GM12878 (cell line): Measurements from ENCODE around the gene VSTM4. TPM values are rescaled to one million over a fixed set of nuclear protein-coding genes. Genes with fewer than 3 reads are reported as not detected.

Experiments
- ATAC-seq: fragments of 200-7000 bp; cut with Tn5 transposase; 3 replicates; pipeline ENCODE4 v1.9.1; 2020; ENCODE audit warnings: mild to moderate bottlenecking, moderate library complexity
- BruUV-seq: library from RNA; stranded (reverse); fragments of 400-500 nt; replicated peaks from 2 replicates; lab custom pipeline; 2021; lab: Mats Ljungman, UMichigan
- CTCF ChIA-PET: fragments of 300-600 bp; sonication (Branson Sonifier 250); formaldehyde crosslinking; extraction: SDS; loops from one replicate; lab custom pipeline; 2021; ENCODE audit warnings: inconsistent platforms; lab: Yijun Ruan, JAX
- POLR2A ChIA-PET: fragments of 350-600 bp; formaldehyde crosslinking; extraction: SDS; loops from one replicate; lab custom pipeline; 2021; ENCODE audit warnings: inconsistent platforms; lab: Charles Lee
- RAD21 ChIA-PET: fragments of 300-600 bp; sonication (Branson Sonifier 250); formaldehyde crosslinking; loops from one replicate; lab custom pipeline; 2023; ENCODE audit warnings: antibody characterized with exemption; ENCODE audit not compliant: unreplicated experiment; lab: Charles Lee
- SMC1A ChIA-PET: fragments of 300-600 bp; sonication (Branson Sonifier 250); formaldehyde crosslinking; loops from one replicate; lab custom pipeline; 2023; ENCODE audit not compliant: unreplicated experiment, uncharacterized antibody; lab: Charles Lee
- DNase-seq: peaks from one replicate; pipeline ENCODE4 v3.0.0-alpha.2; 2011; ENCODE audit warnings: low read depth, low spot score
- FAIRE-seq: peaks from 3 replicates; lab custom pipeline; 2011; peaks lifted over from hg19 to GRCh38; lab: Jason Lieb, UNC
- H2AFZ ChIP-seq: 2 replicates; pipeline ENCODE4 v1.6.0; 2011; ENCODE audit warnings: low read depth, low read length, control low read depth; ENCODE audit not compliant: control insufficient read depth
- H3K27ac ChIP-seq: 2 replicates; pipeline ENCODE4 v1.5.1; 2011; ENCODE audit warnings: control low read depth; ENCODE audit not compliant: control insufficient read depth, insufficient read depth
- H3K27me3 ChIP-seq, 2 experiments: replicated peaks in 1 of 2; 2 replicates each; pipeline versions ENCODE4 v1.6.0 to v1.6.1; 2011; ENCODE audit warnings: low read length in 1 of 2; ENCODE audit not compliant: control insufficient read depth in 2 of 2, insufficient read depth in 2 of 2
- H3K36me3 ChIP-seq, 2 experiments: 2 replicates each; pipeline ENCODE4 v1.5.1; 2011; ENCODE audit warnings: low read length in 1 of 2; ENCODE audit not compliant: control insufficient read depth in 2 of 2, insufficient read depth in 2 of 2
- H3K4me1 ChIP-seq: 2 replicates; pipeline ENCODE4 v1.6.1; 2011; ENCODE audit warnings: mild to moderate bottlenecking, low read length, moderate library complexity, mixed read lengths; ENCODE audit not compliant: control insufficient read depth, insufficient read depth
- H3K4me2 ChIP-seq: 2 replicates; pipeline ENCODE4 v1.6.0; 2011; ENCODE audit warnings: control low read depth; ENCODE audit not compliant: control insufficient read depth, insufficient read depth
- H3K4me3 ChIP-seq: fragments of 200-600 bp; sonication (generic); 2 replicates; pipeline ENCODE4 v1.5.1; 2016
- H3K79me2 ChIP-seq: 2 replicates; pipeline ENCODE4 v1.6.0; 2011; ENCODE audit warnings: low read length; ENCODE audit not compliant: control insufficient read depth, insufficient read depth
- H3K9ac ChIP-seq: 2 replicates; pipeline ENCODE4 v1.8.0; 2011; ENCODE audit warnings: low read length, control low read depth, mixed read lengths; ENCODE audit not compliant: control insufficient read depth, insufficient read depth
- H3K9me3 ChIP-seq: replicated peaks from 3 replicates; pipeline ENCODE4 v1.5.1; 2011; ENCODE audit warnings: mild to moderate bottlenecking, low read length; ENCODE audit not compliant: control insufficient read depth, insufficient read depth
- H4K20me1 ChIP-seq: 2 replicates; pipeline ENCODE4 v1.6.0; 2011; ENCODE audit not compliant: control insufficient read depth, insufficient read depth
- BACH1 ChIP-seq: fragments of 450-650 bp; IDR thresholded peaks from 2 replicates; pipeline ENCODE4 v1.6.1; 2017; ENCODE audit warnings: mild to moderate bottlenecking, borderline replicate concordance
- CBX3 ChIP-seq: fragments of 200-600 bp; sonication (generic); IDR thresholded peaks from 2 replicates; pipeline ENCODE4 v1.6.1; 2016; ENCODE audit warnings: low read depth, borderline replicate concordance
- CBX5 ChIP-seq: sonication (generic); IDR thresholded peaks from 2 replicates; pipeline ENCODE4 v1.6.1; 2016; ENCODE audit warnings: low read depth, moderate library complexity, mild to moderate bottlenecking, inconsistent platforms
- EZH2 ChIP-seq: IDR thresholded peaks from 2 replicates; pipeline ENCODE4 v1.6.1; 2012; ENCODE audit warnings: low read depth, mild to moderate bottlenecking, control low read depth, inconsistent platforms, low read length, borderline replicate concordance; ENCODE audit not compliant: control insufficient read depth
- HDGF ChIP-seq: fragments of 450-650 bp; IDR thresholded peaks from 2 replicates; pipeline ENCODE4 v1.6.1; 2016; ENCODE audit warnings: antibody characterized with exemption
- JUNB ChIP-seq: IDR thresholded peaks from 2 replicates; pipeline ENCODE4 v1.6.1; 2016; ENCODE audit warnings: antibody characterized with exemption, mild to moderate bottlenecking
- POLR2AphosphoS5 ChIP-seq: IDR thresholded peaks from 2 replicates; pipeline ENCODE4 v1.6.1; 2011; ENCODE audit warnings: mild to moderate bottlenecking, low read length, inconsistent platforms
- SREBF1 ChIP-seq: IDR thresholded peaks from 2 replicates; pipeline ENCODE4 v1.6.1; 2012; ENCODE audit warnings: mild to moderate bottlenecking, low read length
- ZNF274 ChIP-seq: IDR thresholded peaks from one replicate; pipeline ENCODE4 v1.8.0; 2011; ENCODE audit not compliant: insufficient read length, insufficient read depth
- WGBS: methylation state at CpG from one replicate; pipeline ENCODE4 v1.1.6; 2016; ENCODE audit warnings: low lambda C conversion rate; ENCODE audit not compliant: insufficient replicate concordance, insufficient coverage; ENCODE audit errors: missing lambda C conversion rate; 5-methylcytosine and 5-hydroxymethylcytosine counted together
- in situ Hi-C: fragments of 300-500 bp; cut with MboI; formaldehyde crosslinking; loops from 9 replicates; pipeline ENCODE4 v1.14.3; 2018; ENCODE audit warnings: mixed read lengths
- intact Hi-C: fragments of 100-400 bp; cut with micrococcal nuclease; formaldehyde crosslinking; loops from one replicate; pipeline ENCODE4 v1.14.2; 2022; ENCODE audit not compliant: unreplicated experiment
- polyA plus RNA-seq, 11 experiments: library from polyadenylated mRNA; depleted of rRNA in 4 of 11; unstranded in 6 of 11; stranded (reverse) in 5 of 11; fragments of >200 nt; fragmentation: Nextera tagmentation in 4 of 11; fragmentation: Illumina TruSeq in 1 of 11; extraction: Ambion mirVana in 4 of 11; extraction: Trizol in 1 of 11; gene quantifications; 1 replicate in 1 of 11; 2 replicates in 10 of 11; pipeline versions ENCODE4 v1.2.1 to v1.2.3, GENCODE V29; 2011 to 2016; ENCODE audit warnings: inconsistent platforms in 2 of 11, missing spikeins in 2 of 11, low read depth in 1 of 11
- total RNA-seq, 4 experiments: library from RNA; depleted of rRNA in 3 of 4; stranded (reverse); fragments of >200 nt in 3 of 4; fragmentation: Illumina TruSeq in 1 of 4; extraction: Trizol in 1 of 4; gene quantifications; 2 replicates each; pipeline versions ENCODE4 v1.2.1 to v1.2.3, GENCODE V29; 2013 to 2021
- TF ChIP-seq, protein P1 (sequence below): fragments of 450-650 bp; IDR thresholded peaks from 2 replicates; pipeline ENCODE4 v1.6.1; 2018; ENCODE audit warnings: borderline replicate concordance, mild to moderate bottlenecking; ENCODE audit not compliant: partially characterized antibody
- TF ChIP-seq, protein P2 (sequence below): fragments of 450-650 bp; IDR thresholded peaks from 2 replicates; pipeline ENCODE4 v1.6.1; 2017; ENCODE audit warnings: mild to moderate bottlenecking, moderate library complexity
- TF ChIP-seq, protein P3 (sequence below): IDR thresholded peaks from 2 replicates; pipeline ENCODE4 v1.6.1; 2011; ENCODE audit warnings: borderline replicate concordance, low read depth, mild to moderate bottlenecking, moderate library complexity, mixed read lengths, low read length; ENCODE audit not compliant: insufficient read depth; ENCODE audit errors: extremely low read length
- TF ChIP-seq, protein P4 (sequence below): fragments of 450-650 bp; IDR thresholded peaks from 2 replicates; pipeline ENCODE4 v1.6.1; 2018; ENCODE audit warnings: mild to moderate bottlenecking, low read depth, moderate library complexity; ENCODE audit not compliant: partially characterized antibody

The VSTM4 gene
- total and polyA plus RNA-seq, 10 of the 15 experiments (the other 5 are each of a cell fraction or from before 2014, with no cell fraction given) = 0.01 to 0.14 (median 0.02) TPM; not detected in 7

DNA sequence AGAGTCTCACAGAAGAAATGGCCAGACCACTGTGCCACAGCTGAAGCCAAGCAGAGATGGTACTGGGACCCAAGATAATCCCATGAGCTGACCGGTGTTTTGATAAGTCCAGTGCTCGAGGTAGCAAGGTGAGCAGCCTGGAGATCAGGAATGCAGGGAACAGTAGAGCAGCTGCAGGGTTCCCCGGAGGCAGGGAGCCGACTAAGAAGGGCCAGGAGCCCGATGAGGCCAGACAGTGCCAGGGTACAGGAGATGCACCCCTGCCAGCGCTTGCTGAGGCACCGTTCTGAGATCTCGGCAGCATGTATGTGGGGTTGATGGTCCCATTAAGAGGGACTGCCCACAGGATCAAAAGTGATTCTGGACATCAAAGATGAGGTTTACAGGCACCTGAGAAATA is 47.1 kb downstream of the VSTM4 start:
- Histone ChIP-seq H3K4me2 (no peak overlapping the region), H3K9me3 (no peaks in the 10 kb centered on the region; the same call in 2 of the 3 replicates), H3K79me2 (no peaks in the 10 kb centered on the region), H3K27ac (no peak overlapping the region), H3K4me3 (no peak overlapping the region), H3K27me3 (no peaks in the 10 kb centered on the region; a peak in 1 of 4 replicates), H3K9ac (no peak overlapping the region), H3K4me1 (no peaks in the 10 kb centered on the region), H2AFZ (no peak overlapping the region), H4K20me1 (no peaks in the 10 kb centered on the region; the same call in 1 of the 2 replicates), H3K36me3 (no peaks in the 10 kb centered on the region)
- ATAC-seq (no peak), DNase-seq (no peak), FAIRE-seq (no peak)
- 47% methylated on average over 8 of the region's 8 CpGs for WGBS
- ChIA-PET SMC1A (interaction anchor here (0.7 kb wide), 1 partner anchor 756 kb away, joined by 3 read pairs; no protein-coding TSS in a partner anchor), CTCF (no interaction called here), POLR2A (no interaction called here), RAD21 (no interaction called here)
- intact Hi-C loops (no loop called here), in situ Hi-C loops (no loop called here)
- no TSS peak for BruUV-seq
- no peak for TF ChIP-seq EZH2
- TF ChIP-seq BACH1 = no peak
- no peak for TF ChIP-seq POLR2AphosphoS5
- no peak for TF ChIP-seq HDGF
- TF ChIP-seq JUNB = no peak
- TF ChIP-seq ZNF274 = no peak
- TF ChIP-seq, protein P1, sequence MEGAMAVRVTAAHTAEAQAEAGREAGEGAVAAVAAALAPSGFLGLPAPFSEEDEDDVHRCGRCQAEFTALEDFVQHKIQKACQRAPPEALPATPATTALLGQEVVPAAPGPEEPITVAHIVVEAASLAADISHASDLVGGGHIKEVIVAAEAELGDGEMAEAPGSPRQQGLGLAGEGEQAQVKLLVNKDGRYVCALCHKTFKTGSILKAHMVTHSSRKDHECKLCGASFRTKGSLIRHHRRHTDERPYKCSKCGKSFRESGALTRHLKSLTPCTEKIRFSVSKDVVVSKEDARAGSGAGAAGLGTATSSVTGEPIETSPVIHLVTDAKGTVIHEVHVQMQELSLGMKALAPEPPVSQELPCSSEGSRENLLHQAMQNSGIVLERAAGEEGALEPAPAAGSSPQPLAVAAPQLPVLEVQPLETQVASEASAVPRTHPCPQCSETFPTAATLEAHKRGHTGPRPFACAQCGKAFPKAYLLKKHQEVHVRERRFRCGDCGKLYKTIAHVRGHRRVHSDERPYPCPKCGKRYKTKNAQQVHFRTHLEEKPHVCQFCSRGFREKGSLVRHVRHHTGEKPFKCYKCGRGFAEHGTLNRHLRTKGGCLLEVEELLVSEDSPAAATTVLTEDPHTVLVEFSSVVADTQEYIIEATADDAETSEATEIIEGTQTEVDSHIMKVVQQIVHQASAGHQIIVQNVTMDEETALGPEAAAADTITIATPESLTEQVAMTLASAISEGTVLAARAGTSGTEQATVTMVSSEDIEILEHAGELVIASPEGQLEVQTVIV = no peak
- TF ChIP-seq, protein P2, sequence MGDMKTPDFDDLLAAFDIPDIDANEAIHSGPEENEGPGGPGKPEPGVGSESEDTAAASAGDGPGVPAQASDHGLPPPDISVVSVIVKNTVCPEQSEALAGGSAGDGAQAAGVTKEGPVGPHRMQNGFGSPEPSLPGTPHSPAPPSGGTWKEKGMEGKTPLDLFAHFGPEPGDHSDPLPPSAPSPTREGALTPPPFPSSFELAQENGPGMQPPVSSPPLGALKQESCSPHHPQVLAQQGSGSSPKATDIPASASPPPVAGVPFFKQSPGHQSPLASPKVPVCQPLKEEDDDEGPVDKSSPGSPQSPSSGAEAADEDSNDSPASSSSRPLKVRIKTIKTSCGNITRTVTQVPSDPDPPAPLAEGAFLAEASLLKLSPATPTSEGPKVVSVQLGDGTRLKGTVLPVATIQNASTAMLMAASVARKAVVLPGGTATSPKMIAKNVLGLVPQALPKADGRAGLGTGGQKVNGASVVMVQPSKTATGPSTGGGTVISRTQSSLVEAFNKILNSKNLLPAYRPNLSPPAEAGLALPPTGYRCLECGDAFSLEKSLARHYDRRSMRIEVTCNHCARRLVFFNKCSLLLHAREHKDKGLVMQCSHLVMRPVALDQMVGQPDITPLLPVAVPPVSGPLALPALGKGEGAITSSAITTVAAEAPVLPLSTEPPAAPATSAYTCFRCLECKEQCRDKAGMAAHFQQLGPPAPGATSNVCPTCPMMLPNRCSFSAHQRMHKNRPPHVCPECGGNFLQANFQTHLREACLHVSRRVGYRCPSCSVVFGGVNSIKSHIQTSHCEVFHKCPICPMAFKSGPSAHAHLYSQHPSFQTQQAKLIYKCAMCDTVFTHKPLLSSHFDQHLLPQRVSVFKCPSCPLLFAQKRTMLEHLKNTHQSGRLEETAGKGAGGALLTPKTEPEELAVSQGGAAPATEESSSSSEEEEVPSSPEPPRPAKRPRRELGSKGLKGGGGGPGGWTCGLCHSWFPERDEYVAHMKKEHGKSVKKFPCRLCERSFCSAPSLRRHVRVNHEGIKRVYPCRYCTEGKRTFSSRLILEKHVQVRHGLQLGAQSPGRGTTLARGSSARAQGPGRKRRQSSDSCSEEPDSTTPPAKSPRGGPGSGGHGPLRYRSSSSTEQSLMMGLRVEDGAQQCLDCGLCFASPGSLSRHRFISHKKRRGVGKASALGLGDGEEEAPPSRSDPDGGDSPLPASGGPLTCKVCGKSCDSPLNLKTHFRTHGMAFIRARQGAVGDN = no peak
- TF ChIP-seq, protein P3, sequence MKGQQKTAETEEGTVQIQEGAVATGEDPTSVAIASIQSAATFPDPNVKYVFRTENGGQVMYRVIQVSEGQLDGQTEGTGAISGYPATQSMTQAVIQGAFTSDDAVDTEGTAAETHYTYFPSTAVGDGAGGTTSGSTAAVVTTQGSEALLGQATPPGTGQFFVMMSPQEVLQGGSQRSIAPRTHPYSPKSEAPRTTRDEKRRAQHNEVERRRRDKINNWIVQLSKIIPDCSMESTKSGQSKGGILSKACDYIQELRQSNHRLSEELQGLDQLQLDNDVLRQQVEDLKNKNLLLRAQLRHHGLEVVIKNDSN = no peak
- TF ChIP-seq, protein P4, sequence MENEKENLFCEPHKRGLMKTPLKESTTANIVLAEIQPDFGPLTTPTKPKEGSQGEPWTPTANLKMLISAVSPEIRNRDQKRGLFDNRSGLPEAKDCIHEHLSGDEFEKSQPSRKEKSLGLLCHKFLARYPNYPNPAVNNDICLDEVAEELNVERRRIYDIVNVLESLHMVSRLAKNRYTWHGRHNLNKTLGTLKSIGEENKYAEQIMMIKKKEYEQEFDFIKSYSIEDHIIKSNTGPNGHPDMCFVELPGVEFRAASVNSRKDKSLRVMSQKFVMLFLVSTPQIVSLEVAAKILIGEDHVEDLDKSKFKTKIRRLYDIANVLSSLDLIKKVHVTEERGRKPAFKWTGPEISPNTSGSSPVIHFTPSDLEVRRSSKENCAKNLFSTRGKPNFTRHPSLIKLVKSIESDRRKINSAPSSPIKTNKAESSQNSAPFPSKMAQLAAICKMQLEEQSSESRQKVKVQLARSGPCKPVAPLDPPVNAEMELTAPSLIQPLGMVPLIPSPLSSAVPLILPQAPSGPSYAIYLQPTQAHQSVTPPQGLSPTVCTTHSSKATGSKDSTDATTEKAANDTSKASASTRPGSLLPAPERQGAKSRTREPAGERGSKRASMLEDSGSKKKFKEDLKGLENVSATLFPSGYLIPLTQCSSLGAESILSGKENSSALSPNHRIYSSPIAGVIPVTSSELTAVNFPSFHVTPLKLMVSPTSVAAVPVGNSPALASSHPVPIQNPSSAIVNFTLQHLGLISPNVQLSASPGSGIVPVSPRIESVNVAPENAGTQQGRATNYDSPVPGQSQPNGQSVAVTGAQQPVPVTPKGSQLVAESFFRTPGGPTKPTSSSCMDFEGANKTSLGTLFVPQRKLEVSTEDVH = no peak
- no peak for TF ChIP-seq CBX3
- no peak for TF ChIP-seq CBX5
- no peak for TF ChIP-seq SREBF1
